Measurements from ENCODE around the gene TCF7L2.

TCF7L2 gene

DNA sequence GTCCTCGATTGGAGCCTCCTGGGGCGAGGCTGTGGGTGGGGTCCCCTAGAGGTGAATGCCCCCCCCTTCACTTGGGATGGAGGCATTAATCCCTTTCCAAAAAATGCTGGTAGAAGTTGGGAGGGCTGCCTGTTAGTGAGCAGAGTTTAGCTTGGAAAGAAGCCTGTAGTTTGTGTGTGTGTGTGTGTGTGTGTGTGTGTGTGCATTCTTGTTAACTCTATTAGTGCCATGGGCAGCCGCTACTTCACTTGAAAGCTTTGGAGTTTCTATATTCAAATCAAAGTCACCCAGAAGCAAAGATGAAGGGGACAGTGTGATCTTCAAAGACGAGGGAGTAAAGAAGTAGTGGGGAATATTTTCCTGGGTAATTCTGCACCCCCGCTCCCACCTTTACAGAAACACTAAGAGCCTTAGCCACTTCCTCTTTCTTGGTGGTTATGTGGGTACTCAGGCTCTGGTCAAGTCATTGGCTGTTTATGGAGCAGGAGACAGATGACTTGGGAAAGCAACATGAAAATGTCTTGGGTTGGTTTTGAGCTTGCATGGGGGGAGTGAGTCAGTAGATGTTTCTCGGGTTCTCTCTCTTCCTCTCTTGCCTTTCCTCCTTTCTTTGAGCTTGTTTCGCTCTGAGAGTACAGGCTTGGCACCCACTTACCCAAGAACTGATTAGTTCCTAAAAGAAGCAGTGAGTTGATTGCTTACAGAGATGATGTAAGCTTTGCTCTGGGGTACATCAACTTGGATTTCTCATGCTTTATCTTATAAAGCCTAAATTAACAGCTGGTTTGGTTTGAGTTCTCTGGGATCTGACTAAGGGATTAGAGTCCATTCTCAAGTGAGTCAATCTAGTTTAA is 35.9 kb downstream of the TCF7L2 start:
- DNase-seq = no peak
- in situ Hi-C loops (cut with HindIII; ENCODE audit: low pct_ligation_motif_present, low pct_unique_long_range_greater_than_20kb, low sequenced_read_pairs) = no loop called here

DNA sequence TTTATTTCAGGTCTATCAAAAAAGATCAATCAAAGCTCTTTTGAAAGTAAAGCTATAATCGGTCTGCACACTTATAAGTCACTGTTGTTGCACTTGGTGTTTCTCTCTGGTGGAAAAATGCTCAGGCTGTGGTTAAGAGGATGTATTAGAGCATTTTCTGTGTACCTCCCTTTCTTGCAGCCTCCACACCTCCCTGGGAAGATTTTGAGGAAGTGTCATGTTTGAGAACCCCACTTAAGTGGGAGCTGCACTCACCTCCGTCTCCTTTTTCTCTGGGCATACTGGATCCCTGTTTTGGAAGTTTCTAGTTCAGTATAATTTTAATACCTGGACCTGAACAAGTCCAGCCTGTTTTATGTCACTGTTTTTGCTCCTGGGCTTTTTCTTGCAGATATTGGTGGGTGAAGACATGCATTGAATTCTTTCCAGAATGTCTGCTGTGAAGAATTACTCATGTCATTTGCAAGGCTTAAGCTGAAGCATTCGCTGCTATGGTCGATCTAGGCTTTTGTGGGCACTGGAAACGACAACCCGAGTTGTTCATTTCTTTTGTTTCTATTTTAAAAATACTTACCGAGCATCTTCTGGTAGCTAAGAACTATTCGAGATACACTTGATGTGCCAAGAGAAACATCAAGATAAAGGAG is 36.6 kb downstream of the TCF7L2 start:
- in situ Hi-C loops (cut with HindIII; ENCODE audit: low pct_ligation_motif_present, low pct_unique_long_range_greater_than_20kb, low sequenced_read_pairs) = no loop called here
- DNase-seq = no peak

DNA sequence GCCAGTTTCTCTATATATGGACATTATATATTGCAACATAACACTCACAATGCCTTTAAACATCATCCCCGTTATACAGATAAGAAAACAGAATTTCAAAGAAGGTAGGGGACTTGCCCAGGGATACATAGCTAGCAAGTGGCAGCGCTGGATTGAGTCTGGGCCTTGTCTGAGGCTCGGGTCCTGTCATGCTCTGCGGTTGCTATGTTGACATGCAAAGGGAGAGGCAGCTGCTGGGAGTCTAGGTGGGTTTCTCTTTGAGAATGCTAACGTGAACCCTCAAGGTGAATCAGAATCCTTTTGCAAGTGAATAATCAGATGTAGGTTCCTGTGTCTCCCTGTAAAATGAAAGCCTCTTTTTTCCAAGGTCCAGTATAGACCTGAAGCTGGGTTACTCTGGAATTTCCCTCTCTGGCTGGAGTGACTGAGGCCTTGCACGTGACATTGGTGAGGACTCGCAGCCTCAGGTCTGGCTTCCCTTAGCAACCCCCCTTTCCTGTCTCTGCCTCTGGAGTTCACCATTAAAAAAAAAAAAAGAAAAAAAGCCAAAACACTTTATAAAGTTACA is 38.9 kb downstream of the TCF7L2 start:
- in situ Hi-C loops (cut with HindIII; ENCODE audit: low pct_ligation_motif_present, low pct_unique_long_range_greater_than_20kb, low sequenced_read_pairs) = no loop called here
- no peak for DNase-seq

DNA sequence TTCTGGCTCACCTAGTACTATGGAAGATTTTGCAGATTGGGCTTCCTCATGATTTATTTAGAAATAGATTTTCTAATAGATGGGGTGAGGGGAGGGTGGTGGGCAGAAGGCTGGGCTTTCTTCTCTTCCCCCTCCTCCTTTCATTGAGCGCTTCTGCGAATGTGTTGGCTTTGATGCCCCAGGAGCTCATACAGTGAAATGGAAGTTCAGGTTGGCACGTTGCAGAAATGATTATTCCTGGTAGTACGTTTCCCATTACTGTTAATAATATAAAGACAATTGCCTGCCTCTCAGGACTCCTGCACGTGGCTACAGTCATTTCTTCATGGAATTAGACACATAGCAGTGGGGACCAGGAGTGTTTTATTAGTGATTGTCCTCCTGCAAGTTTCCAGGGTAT is 39.8 kb downstream of the TCF7L2 start:
- DNase-seq = no peak
- in situ Hi-C loops (cut with HindIII; ENCODE audit: low pct_ligation_motif_present, low pct_unique_long_range_greater_than_20kb, low sequenced_read_pairs) = no loop called here

DNA sequence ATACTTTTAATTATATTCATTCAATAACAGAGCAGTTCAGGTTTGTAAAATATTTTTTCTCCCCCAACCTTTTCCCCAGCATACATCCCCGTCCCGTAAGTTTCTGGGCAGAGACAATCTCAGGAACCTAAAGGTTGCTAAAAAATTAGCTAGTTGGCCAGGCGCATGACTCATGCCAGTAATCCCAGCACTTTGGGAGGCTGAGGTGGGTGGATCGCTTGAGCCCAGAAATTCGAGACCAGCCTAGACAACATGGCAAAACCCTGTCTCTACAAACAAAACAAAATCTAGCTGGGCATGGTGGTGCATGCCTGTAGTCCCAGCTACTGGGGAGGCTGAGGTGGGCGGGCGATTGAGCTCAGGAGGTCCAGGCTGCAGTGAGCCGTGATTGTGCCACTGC is 40.2 kb downstream of the TCF7L2 start:
- in situ Hi-C loops (cut with HindIII; ENCODE audit: low pct_ligation_motif_present, low pct_unique_long_range_greater_than_20kb, low sequenced_read_pairs) = no loop called here
- no peak for DNase-seq

DNA sequence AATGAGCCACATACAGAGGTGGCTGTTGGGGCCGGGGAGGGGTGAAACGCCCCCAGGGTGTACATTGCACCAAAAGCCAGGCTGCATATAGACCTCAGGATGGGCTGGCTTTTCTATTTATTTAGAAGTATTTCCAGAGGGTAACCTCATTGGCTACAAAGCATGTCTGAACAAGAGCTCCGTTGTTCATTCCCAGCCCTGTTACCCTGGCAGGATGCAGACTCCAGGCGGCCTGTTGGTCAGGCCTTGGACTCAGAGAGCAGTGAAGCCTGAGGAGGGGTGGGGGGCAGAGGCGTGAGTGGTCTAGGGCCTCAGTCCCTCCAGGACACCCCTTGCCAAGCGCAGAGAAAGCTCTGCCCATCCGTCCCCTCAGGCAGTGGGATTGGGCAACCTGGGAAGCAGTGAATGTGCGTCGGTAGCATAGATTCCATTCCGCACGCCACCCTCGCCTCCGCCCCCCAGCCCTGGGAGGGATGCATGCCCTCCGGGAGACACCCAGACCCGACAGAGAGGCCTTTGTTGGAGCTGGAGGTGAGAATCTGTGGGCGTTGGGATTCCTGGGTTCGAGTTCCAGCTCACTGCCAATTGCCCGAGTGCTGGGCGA is 41.9 kb downstream of the TCF7L2 start:
- in situ Hi-C loops (cut with HindIII; ENCODE audit: low pct_ligation_motif_present, low pct_unique_long_range_greater_than_20kb, low sequenced_read_pairs) = no loop called here
- no peak for DNase-seq

DNA sequence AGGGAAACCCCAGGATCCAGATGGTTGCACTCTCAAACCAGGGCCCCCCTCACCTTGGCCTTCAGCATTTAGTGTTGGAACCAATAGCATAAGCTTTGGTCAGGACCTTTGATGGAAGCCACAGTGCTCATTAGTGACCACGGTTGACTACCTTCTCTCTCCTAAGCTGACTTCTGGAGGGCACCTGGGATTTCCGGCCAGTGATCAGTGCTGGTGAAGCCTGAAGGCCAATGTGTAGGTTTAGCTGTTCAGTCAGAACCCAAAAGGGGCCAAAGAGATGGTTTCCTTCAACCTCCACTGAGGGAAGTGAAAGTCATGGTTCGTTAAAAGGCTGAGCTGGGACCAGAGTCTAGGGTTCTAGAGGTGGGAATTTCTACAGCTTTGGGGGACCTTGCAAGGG is 46.4 kb downstream of the TCF7L2 start:
- in situ Hi-C loops (cut with HindIII; ENCODE audit: low pct_ligation_motif_present, low pct_unique_long_range_greater_than_20kb, low sequenced_read_pairs) = no loop called here
- no peak for DNase-seq

DNA sequence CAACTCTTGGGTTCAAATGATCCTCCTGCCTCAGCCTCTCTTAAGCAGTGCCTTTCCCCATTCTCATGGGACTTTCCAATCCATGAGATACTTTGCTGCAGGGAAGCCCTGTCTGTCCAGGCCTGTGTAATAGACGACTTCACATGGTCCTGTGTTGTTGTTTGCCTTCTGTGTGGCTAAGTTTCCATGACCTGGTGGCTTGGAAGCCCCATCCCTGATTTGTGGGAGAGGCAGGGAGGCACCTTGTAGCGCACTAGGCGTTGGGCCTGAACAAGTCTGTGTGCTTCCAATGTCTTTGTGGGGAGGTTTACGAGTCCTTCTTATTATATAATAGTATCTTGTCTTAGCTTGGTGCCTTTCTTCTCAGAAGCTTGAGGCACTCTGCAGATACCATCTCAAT is 49.1 kb downstream of the TCF7L2 start:
- no peak for DNase-seq
- in situ Hi-C loops (cut with HindIII; ENCODE audit: low pct_ligation_motif_present, low pct_unique_long_range_greater_than_20kb, low sequenced_read_pairs) = no loop called here

DNA sequence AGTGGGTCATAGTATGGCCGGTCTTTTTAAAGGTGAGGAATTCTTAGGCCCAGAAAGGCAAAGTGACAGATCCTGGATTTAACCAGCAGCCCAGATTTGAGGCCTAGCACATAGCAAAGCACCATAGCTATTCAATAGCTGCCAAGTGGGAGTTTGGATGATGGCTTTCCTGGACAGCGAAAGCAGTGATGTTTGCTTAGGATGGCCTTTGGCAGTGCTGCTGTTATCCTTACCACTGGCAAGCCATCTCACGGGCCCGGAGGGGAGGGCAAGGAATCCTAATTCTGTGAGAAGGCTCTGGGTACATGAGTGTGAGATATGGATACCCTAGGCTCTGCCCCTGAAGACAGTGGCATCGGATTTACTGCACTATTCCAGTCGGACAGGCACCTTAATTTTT is 50.4 kb downstream of the TCF7L2 start:
- in situ Hi-C loops (cut with HindIII; ENCODE audit: low pct_ligation_motif_present, low pct_unique_long_range_greater_than_20kb, low sequenced_read_pairs) = no loop called here
- DNase-seq = no peak

DNA sequence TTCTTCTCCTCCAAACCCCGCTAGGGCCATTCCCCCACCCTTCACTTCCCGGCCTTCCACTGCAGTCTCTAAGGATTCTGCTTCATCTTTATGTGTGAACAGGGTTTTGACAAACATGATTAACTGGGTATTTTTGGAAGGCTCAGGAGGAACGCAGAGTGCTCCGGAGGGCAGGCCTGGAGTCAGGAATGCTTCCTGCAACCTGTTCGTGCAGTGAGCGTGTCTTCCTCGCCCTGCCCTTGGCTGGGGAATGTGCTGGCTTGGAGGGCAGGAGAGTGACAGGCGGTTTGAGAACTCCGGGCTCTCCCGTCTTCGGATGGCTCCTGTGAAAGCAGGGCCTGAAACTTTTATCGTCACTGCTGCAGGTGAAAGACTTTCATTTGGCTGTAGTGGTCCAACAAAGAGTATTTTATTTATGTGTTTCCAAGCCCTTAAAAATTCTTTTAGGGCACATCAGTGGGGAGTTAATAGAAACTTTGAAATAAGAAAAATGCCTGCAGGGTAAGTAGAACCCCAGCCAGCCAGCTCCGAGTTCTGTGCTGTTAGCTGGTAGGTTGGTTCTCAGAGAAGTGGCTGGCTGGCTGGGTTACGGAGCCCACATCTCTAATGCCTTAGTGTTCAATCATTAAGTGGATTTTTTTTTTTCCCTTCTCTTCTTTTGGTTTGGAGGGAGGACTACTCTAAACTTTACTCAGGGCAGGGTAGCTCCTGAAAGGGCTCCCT is 51.0 kb downstream of the TCF7L2 start:
- DNase-seq = peak; percentile 31
- in situ Hi-C loops (cut with HindIII; ENCODE audit: low pct_ligation_motif_present, low pct_unique_long_range_greater_than_20kb, low sequenced_read_pairs) = no loop called here

DNA sequence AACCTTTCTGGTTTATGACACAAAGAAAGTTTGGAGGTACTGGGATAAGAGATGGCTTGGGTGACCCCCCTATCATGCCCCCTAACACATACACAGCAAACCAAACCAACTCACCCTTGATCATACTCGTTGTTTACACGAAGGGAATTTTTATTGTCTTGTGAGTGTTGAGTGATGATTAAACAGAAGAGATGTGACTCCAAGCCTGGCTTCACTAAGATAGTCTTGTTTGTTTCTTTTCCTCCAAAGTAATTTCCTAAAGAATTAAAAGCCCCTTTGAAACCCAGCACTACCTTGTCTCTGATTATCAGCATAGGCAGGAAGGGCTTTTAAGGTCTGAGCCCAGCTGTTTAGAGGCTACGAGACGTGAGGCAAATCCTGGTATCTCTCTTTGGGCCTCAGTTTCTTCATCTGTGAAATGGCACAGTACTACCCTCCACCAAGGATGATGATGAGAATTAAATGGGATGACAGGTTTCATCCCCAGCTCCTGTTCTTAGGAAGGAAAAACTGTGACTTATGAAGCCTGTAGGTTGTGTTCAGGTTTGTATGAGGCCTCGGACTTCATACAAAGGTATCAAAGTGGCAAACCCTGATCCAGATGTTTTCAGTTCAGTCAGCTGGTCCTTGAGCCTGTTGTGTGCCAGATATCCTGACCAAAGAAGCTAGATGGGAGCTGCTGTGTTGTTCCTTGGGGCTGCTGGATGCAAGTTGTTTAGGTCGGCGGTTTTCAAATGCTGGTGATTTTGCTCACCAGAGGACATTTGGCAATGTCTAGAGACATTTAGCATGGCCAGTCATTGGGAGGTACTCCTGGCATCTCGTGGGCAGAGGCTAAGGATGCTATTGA is 51.8 kb downstream of the TCF7L2 start:
- DNase-seq = no peak
- in situ Hi-C loops (cut with HindIII; ENCODE audit: low pct_ligation_motif_present, low pct_unique_long_range_greater_than_20kb, low sequenced_read_pairs) = no loop called here

DNA sequence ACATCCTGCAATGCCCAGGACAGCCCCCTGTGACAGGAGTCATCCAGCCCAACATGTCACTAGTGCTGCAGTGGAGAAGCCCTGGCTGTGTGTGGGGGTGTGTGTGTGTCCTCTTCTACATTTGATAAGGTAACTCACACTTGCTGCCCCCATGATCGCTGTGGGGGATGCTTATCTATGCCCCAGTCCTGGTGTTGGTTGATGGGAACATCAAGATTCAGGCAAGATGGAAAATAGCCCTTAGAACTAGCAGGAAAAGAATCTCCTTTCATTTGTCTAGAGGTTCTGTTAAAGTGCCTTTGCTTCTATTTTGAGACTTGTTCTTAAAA is 52.4 kb downstream of the TCF7L2 start:
- DNase-seq = no peak
- in situ Hi-C loops (cut with HindIII; ENCODE audit: low pct_ligation_motif_present, low pct_unique_long_range_greater_than_20kb, low sequenced_read_pairs) = no loop called here

DNA sequence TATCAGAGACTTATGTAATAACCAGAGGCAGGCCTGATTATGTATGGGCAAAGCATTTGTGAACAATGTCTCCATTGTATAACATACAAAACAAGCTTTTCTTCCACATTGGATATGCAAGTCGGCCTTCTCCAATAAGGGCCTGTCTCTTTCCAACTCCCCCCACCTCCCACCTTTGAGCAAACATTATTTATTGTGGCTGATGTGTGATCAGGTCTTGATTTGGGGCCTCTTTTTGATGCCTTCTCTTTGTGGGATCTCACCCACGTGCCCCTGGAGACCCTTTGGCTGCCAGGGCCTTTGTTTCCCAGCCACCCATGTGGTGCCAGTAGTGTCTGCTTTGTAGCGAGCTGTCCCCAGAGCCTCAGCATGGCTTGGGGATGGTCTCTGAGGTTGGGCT is 53.0 kb downstream of the TCF7L2 start:
- in situ Hi-C loops (cut with HindIII; ENCODE audit: low pct_ligation_motif_present, low pct_unique_long_range_greater_than_20kb, low sequenced_read_pairs) = no loop called here
- DNase-seq = no peak

DNA sequence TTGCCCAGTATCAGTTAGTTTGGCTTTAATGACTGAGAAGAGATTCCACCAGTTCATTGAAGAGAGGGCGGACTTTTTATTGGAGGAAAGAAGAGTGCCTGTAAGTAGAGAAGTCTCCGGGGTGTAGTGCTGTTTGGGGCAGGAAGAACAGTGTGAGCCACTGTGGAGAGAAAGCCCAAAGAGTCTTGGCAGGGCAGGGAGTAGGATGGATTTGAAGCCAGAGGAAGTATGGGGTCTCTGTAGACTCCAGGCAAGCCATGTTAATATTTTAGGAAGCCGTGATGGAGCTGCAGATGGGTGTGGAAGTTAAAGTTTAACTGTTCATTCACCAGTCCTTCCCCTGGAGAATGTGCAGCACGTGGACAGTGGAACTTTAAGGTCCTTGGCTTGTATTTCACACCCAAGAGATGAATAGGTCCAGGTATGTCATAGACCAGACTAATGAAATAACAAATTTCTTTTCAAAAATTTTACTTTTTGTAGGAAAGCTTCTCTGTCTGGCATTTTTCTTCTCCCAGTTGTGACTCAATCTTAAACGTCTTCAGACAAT is 54.1 kb downstream of the TCF7L2 start:
- in situ Hi-C loops (cut with HindIII; ENCODE audit: low pct_ligation_motif_present, low pct_unique_long_range_greater_than_20kb, low sequenced_read_pairs) = no loop called here
- DNase-seq = no peak

DNA sequence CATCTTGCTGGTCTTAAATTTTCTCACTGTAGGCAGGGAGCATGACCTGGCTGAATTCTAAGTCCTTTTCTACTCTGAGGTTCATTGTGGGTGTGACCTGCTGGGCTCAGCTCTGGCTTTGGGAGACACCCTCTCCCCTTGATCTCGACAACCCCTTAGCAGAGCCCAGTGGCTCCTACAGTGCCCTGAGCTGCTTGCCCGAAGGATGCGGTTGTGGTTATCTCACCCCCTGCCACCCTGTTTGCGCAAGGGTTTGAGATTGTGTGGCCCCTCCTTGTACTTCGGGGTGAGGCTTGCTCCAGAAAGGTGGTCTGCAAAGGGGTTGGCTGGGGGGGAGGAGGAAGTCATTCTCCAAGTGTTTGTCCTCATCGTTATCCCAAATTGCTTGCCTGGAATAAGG is 55.3 kb downstream of the TCF7L2 start:
- no peak for DNase-seq
- in situ Hi-C loops (cut with HindIII; ENCODE audit: low pct_ligation_motif_present, low pct_unique_long_range_greater_than_20kb, low sequenced_read_pairs) = no loop called here

DNA sequence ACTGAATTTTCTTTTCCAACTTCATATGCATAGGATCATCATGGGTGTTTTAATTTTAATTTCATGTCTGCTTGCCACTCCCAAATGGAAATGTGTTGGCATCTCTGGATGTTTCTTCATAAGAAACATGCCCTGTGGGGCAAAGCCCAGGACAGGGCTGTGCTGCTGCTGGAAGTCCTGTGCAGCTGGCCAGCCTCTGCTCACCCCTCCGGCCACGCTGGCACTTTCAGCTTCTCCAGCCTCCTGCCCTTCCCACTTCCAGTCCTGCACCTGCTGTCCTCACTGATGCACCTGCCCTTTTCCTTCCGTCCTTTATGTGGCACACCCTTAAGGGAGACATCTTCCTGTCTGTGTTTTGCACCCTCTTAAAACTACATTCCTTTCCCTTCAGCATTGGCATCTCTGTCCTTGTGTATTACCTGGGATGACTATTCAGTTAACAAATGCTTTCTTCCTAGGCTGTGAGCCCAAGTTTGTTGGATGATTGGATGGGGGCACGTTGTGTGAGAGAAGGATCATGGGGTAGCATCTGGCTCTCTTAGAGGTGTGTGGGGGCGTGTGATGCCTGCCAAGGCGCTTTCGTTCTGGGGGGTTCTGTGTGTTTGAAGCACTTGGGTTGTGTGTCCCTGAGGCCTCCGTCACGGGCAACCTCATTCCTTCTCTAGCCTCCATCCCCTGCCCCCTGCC is 56.8 kb downstream of the TCF7L2 start:
- DNase-seq = no peak
- in situ Hi-C loops (cut with HindIII; ENCODE audit: low pct_ligation_motif_present, low pct_unique_long_range_greater_than_20kb, low sequenced_read_pairs) = no loop called here

DNA sequence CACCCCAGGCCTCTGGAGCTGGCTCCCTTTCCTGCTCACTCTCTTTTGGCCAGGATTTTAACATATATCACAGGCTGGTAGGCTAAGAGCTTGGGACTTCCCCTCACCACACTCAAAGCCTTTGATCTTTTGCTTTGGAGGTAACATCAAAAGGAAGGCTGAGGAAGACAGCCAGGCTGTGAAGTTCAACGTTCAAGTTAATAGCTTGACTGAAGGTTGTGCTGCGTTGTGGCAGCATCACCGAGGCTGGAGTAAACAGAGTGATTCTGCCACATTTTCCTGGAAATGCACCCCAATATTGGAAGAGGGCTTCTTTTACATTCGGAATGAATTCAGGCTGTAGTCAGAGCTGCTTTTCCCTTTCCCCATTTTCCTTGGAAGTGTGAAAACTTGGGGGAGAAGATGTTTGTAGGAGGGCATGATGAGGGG is 57.3 kb downstream of the TCF7L2 start:
- in situ Hi-C loops (cut with HindIII; ENCODE audit: low pct_ligation_motif_present, low pct_unique_long_range_greater_than_20kb, low sequenced_read_pairs) = no loop called here
- DNase-seq = no peak

Data from ACHN (cell line).